Measurements from ENCODE around the gene PLXNB1. TPM values are rescaled to one million over a fixed set of nuclear protein-coding genes. Genes with fewer than 3 reads are reported as not detected.

The PLXNB1 gene
- total and polyA plus RNA-seq, 2 experiments from 2014 or later = 49.0 to 144 TPM

- Mint-ChIP-seq H3K4me1 (0 out of 3 replicates have a peak, but pooled peaks cover 3% of the 10 kb centered on the region), H3K4me3 (no peak overlapping the region), H3K27ac (no peak overlapping the region), H3K36me3 (ENCODE audit: low read depth) (peaks cover 74% of the 10 kb centered on the region), H3K27me3 (ENCODE audit: insufficient read depth, low read depth, poor library complexity) (peaks cover 13% of the 10 kb centered on the region), H3K9me3 (no peaks in the 10 kb centered on the region)
- ATAC-seq = no peak
- H3K36me3 ChIP-seq (ENCODE audit: insufficient read depth) = peaks cover 11% of the 10 kb centered on the region; the same call in 1 of the 2 replicates
- no peak overlapping the region for H3K4me3 ChIP-seq
- no peak overlapping the region for H3K27ac ChIP-seq (ENCODE audit: low read depth)
- no peak for DNase-seq (ENCODE audit: low spot score)
- no peak for TF ChIP-seq EZH2phosphoT487 (IDR thresholded peaks at IDR 0.05; ENCODE audit: unreplicated experiment)
- no peak for TF ChIP-seq JUNB (IDR thresholded peaks at IDR 0.05; ENCODE audit: unreplicated experiment)
- TF ChIP-seq ZNF331 (CRISPR knock-in tag; IDR thresholded peaks at IDR 0.05; ENCODE audit: low read depth) = no peak
- TF ChIP-seq EZH2 (IDR thresholded peaks at IDR 0.05; ENCODE audit: low read depth, unreplicated experiment) = no peak
- no peak for TF ChIP-seq REST (IDR thresholded peaks at IDR 0.05; ENCODE audit: unreplicated experiment)
- no peak for TF ChIP-seq ZNF114 (CRISPR knock-in tag; IDR thresholded peaks at IDR 0.05)
- H3F3A ChIP-seq (replicated peaks; ENCODE audit: low read depth) = no peaks in the 10 kb centered on the region
- no peaks in the 10 kb centered on the region for H3K27me3 ChIP-seq (ENCODE audit: insufficient read depth)
- H3K79me2 ChIP-seq (replicated peaks; ENCODE audit: insufficient read depth) = peaks cover 16% of the 10 kb centered on the region
- H3K4me1 ChIP-seq (ENCODE audit: insufficient read depth) = no peaks in the 10 kb centered on the region
- H3K9me2 ChIP-seq (ENCODE audit: insufficient read depth) = no peaks in the 10 kb centered on the region
- no peak overlapping the region for H2AFZ ChIP-seq
- no peak overlapping the region for H3K4me2 ChIP-seq
- H4K20me1 ChIP-seq (replicated peaks; ENCODE audit: insufficient read depth) = peaks cover 16% of the 10 kb centered on the region; the same call in 1 of the 2 replicates
Measured at GRCh38 chr3:48418651-48419050, 11.2 kb downstream of the PLXNB1 start.

GRCh38 chr3:48418140-48418539 is 11.7 kb downstream of the PLXNB1 start:
- Mint-ChIP-seq H3K9me3 (no peaks in the 10 kb centered on the region), H3K36me3 (ENCODE audit: low read depth) (peaks cover 76% of the 10 kb centered on the region), H3K4me3 (no peak overlapping the region), H3K27me3 (ENCODE audit: insufficient read depth, low read depth, poor library complexity) (peaks cover 15% of the 10 kb centered on the region), H3K4me1 (0 out of 3 replicates have a peak, but pooled peaks cover 3% of the 10 kb centered on the region), H3K27ac (no peak overlapping the region)
- H3K9me2 ChIP-seq (ENCODE audit: insufficient read depth) = no peaks in the 10 kb centered on the region
- ATAC-seq (no peak), DNase-seq (ENCODE audit: low spot score) (no peak)
- peaks cover 11% of the 10 kb centered on the region; the same call in 1 of the 2 replicates for H3K36me3 ChIP-seq (ENCODE audit: insufficient read depth)
- H3K4me3 ChIP-seq = no peak overlapping the region
- H4K20me1 ChIP-seq (replicated peaks; ENCODE audit: insufficient read depth) = peaks cover 14% of the 10 kb centered on the region; the same call in 1 of the 2 replicates
- no peak overlapping the region for H3K4me2 ChIP-seq
- no peaks in the 10 kb centered on the region for H3K4me1 ChIP-seq (ENCODE audit: insufficient read depth)
- no peaks in the 10 kb centered on the region for H3F3A ChIP-seq (replicated peaks; ENCODE audit: low read depth)
- H3K79me2 ChIP-seq (replicated peaks; ENCODE audit: insufficient read depth) = peaks cover 12% of the 10 kb centered on the region
- H2AFZ ChIP-seq = no peak overlapping the region
- no peaks in the 10 kb centered on the region for H3K27me3 ChIP-seq (ENCODE audit: insufficient read depth)
- H3K27ac ChIP-seq (ENCODE audit: low read depth) = no peak overlapping the region
- no peak for TF ChIP-seq EZH2 (IDR thresholded peaks at IDR 0.05; ENCODE audit: low read depth, unreplicated experiment)
- TF ChIP-seq ZNF462 (CRISPR knock-in tag; IDR thresholded peaks at IDR 0.05) = no peak
- no peak for TF ChIP-seq REST (IDR thresholded peaks at IDR 0.05; ENCODE audit: unreplicated experiment)
- no peak for TF ChIP-seq CREB1 (CRISPR knock-in tag; IDR thresholded peaks at IDR 0.05; ENCODE audit: low read depth)
- TF ChIP-seq ZNF114 (CRISPR knock-in tag; IDR thresholded peaks at IDR 0.05) = no peak

Data from GM23338 (cell line).